DOHH2 (cell line): ENCODE results near the gene BABAM2.

Experiments
- EZH2phosphoT487 ChIP-seq: fragments of 200-600 bp; sonication (generic); IDR thresholded peaks from 2 replicates; pipeline ENCODE4 v1.6.1; 2017; ENCODE audit warnings: borderline replicate concordance, mild to moderate bottlenecking, antibody characterized with exemption, low read length, moderate library complexity, mixed read lengths
- TF ChIP-seq, protein P1 (sequence below): fragments of 200-600 bp; sonication (generic); IDR thresholded peaks from one replicate; pipeline ENCODE4 v1.5.1; 2014; ENCODE audit warnings: antibody characterized with exemption, mild to moderate bottlenecking, low read depth, low read length; ENCODE audit not compliant: poor library complexity, severe bottlenecking

GRCh38 chr2:28251337-28251736, 360.8 kb downstream of the BABAM2 start:
- TF ChIP-seq, protein P1, sequence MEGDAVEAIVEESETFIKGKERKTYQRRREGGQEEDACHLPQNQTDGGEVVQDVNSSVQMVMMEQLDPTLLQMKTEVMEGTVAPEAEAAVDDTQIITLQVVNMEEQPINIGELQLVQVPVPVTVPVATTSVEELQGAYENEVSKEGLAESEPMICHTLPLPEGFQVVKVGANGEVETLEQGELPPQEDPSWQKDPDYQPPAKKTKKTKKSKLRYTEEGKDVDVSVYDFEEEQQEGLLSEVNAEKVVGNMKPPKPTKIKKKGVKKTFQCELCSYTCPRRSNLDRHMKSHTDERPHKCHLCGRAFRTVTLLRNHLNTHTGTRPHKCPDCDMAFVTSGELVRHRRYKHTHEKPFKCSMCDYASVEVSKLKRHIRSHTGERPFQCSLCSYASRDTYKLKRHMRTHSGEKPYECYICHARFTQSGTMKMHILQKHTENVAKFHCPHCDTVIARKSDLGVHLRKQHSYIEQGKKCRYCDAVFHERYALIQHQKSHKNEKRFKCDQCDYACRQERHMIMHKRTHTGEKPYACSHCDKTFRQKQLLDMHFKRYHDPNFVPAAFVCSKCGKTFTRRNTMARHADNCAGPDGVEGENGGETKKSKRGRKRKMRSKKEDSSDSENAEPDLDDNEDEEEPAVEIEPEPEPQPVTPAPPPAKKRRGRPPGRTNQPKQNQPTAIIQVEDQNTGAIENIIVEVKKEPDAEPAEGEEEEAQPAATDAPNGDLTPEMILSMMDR = no peak
- TF ChIP-seq EZH2phosphoT487 = no peak
